Transverse colon (tissue), 4 donors: ENCODE measurements around the gene SP100. TPM values are rescaled to one million over a fixed set of nuclear protein-coding genes. Genes with fewer than 3 reads are reported as not detected.

ENCODE experiments used
- DNase-seq: peaks from one replicate; pipeline ENCODE4 v3.0.0-alpha.2; 2019
- H3K27ac ChIP-seq, 4 donors: fragments of 200-600 bp; sonication (generic); 2 replicates each; pipeline ENCODE4 v1.5.1; 2016 to 2018; ENCODE audit warnings: inconsistent platforms in 4 of 4
- H3K27me3 ChIP-seq: fragments of 200-600 bp; sonication (generic); 2 replicates; pipeline ENCODE4 v1.5.1; 2017; ENCODE audit warnings: inconsistent platforms
- H3K36me3 ChIP-seq, 4 donors: fragments of 200-600 bp; sonication (generic); 2 replicates each; pipeline ENCODE4 v1.5.1; 2017 to 2019; ENCODE audit warnings: inconsistent platforms in 4 of 4
- H3K4me1 ChIP-seq, 4 donors: fragments of 200-600 bp; sonication (generic); 2 replicates each; pipeline ENCODE4 v1.5.1; 2017 to 2020; ENCODE audit warnings: inconsistent platforms in 4 of 4
- H3K4me3 ChIP-seq, 4 donors: fragments of 200-600 bp; sonication (generic); 1 replicate in 1 of 4; 2 replicates in 3 of 4; pipeline versions ENCODE4 v1.5.1 to v1.6.1; 2017 to 2019; ENCODE audit warnings: inconsistent platforms in 4 of 4
- H3K9me3 ChIP-seq, 2 donors: fragments of 200-600 bp; sonication (generic); 2 replicates each; pipeline ENCODE4 v1.5.1; 2017 to 2019; ENCODE audit warnings: inconsistent platforms in 2 of 2
- EP300 ChIP-seq: sonication (generic); formaldehyde crosslinking; IDR thresholded peaks from one replicate; pipeline ENCODE4 v1.6.1; 2017; ENCODE audit warnings: antibody characterized with exemption, low read depth
- POLR2A ChIP-seq: fragments of 450-650 bp; IDR thresholded peaks from one replicate; pipeline ENCODE4 v1.6.1; 2016; ENCODE audit warnings: antibody characterized with exemption, mild to moderate bottlenecking, moderate library complexity
- POLR2AphosphoS5 ChIP-seq, 3 donors: sonication (generic); formaldehyde crosslinking; IDR thresholded peaks; one replicate each; pipeline ENCODE4 v1.6.1; 2016; ENCODE audit warnings: antibody characterized with exemption in 3 of 3
- WGBS, 2 donors: methylation state at CpG; one replicate each; pipeline ENCODE4 v1.1.5; 2018; ENCODE audit warnings: low coverage in 1 of 2; 5-methylcytosine and 5-hydroxymethylcytosine counted together
- in situ Hi-C, 4 donors: fragments of 200-750 bp; cut with MboI; loops; one replicate each; pipeline versions ENCODE4 v1.15.0 to v1.15.1; 2017; ENCODE audit warnings: low sequenced_read_pairs in 3 of 4, low pct_ligation_motif_present in 1 of 4, low pct_unique_long_range_greater_than_20kb in 1 of 4
- intact Hi-C: fragments of 100-400 bp; cut with DNase I; formaldehyde crosslinking; loops from one replicate; pipeline ENCODE4 v1.15.1; 2023; ENCODE audit warnings: low total_unique reads
- total RNA-seq, 4 donors: library from RNA; depleted of rRNA; stranded (reverse); fragments of >200 nt; gene quantifications; one replicate each; pipeline ENCODE4 v1.1.0, GENCODE V29; 2016
- TF ChIP-seq, protein P1 (sequence below), 5 experiments: fragments of 200-600 bp in 3 of 5; fragments of 450-650 bp in 2 of 5; sonication (generic) in 3 of 5; IDR thresholded peaks; 1 replicate in 2 of 5; 2 replicates in 3 of 5; pipeline ENCODE4 v1.5.1; 2016 to 2017; ENCODE audit warnings: antibody characterized with exemption in 5 of 5, inconsistent platforms in 3 of 5, mild to moderate bottlenecking in 2 of 5, moderate library complexity in 1 of 5

Gene SP100
- total RNA-seq, 4 donors from 2014 or later, result 44.6 to 252 (median 99.7) TPM

DNA sequence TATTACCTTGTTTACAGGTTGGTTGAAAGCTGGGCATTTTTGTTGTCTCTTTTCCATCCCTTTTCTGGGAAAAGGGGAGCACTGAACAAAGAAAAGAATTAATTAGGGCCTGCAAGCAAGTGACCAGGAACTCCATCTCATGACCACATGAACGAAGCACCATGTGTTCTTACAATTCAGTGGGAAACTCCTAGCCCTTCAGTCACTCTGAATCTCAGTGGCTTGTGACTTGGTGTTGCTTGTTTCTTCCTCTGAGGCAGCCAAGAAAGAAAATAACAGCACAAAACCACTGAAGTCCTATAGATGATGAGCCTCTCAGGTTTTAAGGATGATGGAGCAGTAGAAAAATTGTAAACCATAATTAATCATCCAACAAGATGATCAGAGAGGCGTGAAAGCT, 167.6 kb downstream of the SP100 start:
- intact Hi-C loops (no loop called here), in situ Hi-C loops (no loop called here)
- WGBS, 2 donors, result 80 to 88% methylated on average over 1 to 2 of the region's 2 CpGs
- Histone ChIP-seq H3K4me3 (no peak overlapping the region), H3K4me1 (no peaks in the 10 kb centered on the region), H3K27ac (no peak overlapping the region), H3K9me3 (no peaks in the 10 kb centered on the region), H3K27me3 (no peaks in the 10 kb centered on the region), H3K36me3 (no peaks in the 10 kb centered on the region)
- TF ChIP-seq POLR2AphosphoS5 (IDR thresholded peaks at IDR 0.05), result no peak
- no peak for DNase-seq

DNA sequence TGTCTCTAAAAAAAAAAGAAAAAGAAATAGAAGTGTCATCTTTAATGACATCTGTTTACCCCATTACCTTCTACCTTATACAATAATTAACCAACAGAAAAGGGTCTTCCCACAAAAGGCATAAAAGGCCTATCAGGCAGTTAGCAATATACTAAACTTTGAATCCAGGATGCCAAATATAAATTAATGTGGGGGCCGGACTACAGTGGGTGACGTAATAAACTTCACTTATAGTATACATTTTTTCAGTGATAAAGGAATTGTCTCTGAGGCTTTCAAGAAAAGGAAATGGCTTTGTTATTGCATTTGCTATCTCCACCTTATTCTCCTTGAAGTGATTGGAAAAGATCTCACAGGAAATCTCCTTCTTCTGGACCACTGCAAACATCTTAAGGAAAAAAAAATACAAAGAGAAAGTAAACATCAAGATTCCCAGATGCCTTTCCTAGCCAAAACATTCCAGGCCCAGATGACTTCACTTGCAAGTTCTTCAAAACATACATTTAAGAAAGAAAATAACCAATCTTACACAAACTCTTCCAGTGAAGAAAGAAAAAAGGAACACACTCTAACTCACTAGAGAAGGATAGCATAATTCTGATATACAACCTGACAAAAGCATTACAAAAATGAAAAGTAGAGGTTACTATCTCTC, 170.5 kb downstream of the SP100 start:
- no peak overlapping the region for H3K27ac ChIP-seq
- TF ChIP-seq, protein P1, sequence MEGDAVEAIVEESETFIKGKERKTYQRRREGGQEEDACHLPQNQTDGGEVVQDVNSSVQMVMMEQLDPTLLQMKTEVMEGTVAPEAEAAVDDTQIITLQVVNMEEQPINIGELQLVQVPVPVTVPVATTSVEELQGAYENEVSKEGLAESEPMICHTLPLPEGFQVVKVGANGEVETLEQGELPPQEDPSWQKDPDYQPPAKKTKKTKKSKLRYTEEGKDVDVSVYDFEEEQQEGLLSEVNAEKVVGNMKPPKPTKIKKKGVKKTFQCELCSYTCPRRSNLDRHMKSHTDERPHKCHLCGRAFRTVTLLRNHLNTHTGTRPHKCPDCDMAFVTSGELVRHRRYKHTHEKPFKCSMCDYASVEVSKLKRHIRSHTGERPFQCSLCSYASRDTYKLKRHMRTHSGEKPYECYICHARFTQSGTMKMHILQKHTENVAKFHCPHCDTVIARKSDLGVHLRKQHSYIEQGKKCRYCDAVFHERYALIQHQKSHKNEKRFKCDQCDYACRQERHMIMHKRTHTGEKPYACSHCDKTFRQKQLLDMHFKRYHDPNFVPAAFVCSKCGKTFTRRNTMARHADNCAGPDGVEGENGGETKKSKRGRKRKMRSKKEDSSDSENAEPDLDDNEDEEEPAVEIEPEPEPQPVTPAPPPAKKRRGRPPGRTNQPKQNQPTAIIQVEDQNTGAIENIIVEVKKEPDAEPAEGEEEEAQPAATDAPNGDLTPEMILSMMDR (IDR thresholded peaks at IDR 0.05), result no peak
- no peak for TF ChIP-seq POLR2A
- no peaks in the 10 kb centered on the region for H3K36me3 ChIP-seq
- WGBS, 2 donors, result 19 to 76% methylated on average over 2 of the region's 2 CpGs
- no peaks in the 10 kb centered on the region for H3K4me1 ChIP-seq
- DNase-seq, result no peak
- H3K4me3 ChIP-seq, result no peak overlapping the region
- intact Hi-C loops, result no loop called here
- H3K27me3 ChIP-seq, result no peaks in the 10 kb centered on the region
- in situ Hi-C loops, result no loop called here
- no peaks in the 10 kb centered on the region for H3K9me3 ChIP-seq

DNA sequence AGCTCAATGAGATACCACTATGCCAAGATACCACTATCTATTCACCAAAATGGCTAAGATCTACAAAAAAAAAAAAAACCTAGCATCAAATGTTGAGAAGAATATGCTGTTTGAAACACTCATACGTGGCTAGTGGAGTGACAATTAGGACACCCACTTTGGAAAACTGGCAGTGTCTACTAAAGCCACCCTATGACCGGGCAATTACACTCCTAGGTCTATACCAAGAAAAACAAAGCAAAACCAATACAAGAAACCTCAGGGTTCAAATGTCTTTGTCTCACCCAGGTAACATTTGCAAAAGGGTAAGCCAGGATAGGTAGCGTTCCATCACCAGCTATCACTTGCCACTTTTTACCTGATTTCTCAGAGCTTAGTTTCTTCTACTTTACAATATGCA, 173.0 kb downstream of the SP100 start:
- H3K9me3 ChIP-seq, result no peaks in the 10 kb centered on the region
- no peaks in the 10 kb centered on the region for H3K27me3 ChIP-seq
- DNase-seq, result no peak
- no peak overlapping the region for H3K4me3 ChIP-seq
- in situ Hi-C loops, result no loop called here
- H3K36me3 ChIP-seq, result no peaks in the 10 kb centered on the region
- H3K27ac ChIP-seq, result no peak overlapping the region
- H3K4me1 ChIP-seq, result no peaks in the 10 kb centered on the region
- WGBS, 2 donors, result 67 to 89% methylated on average over 3 of the region's 3 CpGs
- TF ChIP-seq POLR2AphosphoS5 (IDR thresholded peaks at IDR 0.05) (no peak), POLR2A (no peak)
- intact Hi-C loops, result no loop called here

DNA sequence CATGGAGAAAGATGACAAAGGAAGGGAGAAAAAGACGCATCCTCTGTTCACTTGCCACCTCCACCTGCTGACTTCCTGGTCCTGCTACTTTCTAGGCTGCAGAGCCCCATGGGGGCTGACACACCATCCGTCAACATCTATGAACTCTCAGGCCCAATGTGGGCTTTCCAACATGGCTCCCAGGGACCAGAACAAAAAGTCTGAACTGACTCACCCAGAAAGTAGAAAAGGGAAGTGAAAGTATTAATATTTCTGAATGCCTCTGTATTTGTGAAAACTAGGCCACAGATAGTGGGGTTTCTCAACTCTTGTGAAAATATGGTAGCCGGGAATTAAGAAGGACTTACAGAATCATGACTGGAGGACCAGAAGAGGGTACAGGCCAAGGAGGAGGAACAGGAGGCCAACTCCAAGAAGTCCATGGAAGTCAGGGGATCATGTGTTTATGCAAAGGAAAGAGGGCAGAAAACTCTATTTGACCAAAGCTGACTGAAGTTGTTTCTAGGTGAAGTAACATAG, 173.6 kb downstream of the SP100 start:
- no peaks in the 10 kb centered on the region for H3K4me1 ChIP-seq
- no peaks in the 10 kb centered on the region for H3K36me3 ChIP-seq
- H3K27ac ChIP-seq, result no peak overlapping the region
- peak; percentile 27 for DNase-seq
- intact Hi-C loops, result no loop called here
- H3K4me3 ChIP-seq, result no peak overlapping the region
- no peak for TF ChIP-seq EP300
- TF ChIP-seq POLR2A, result no peak
- TF ChIP-seq, protein P1 (IDR thresholded peaks at IDR 0.05), result no peak
- no peak for TF ChIP-seq POLR2AphosphoS5 (IDR thresholded peaks at IDR 0.05)
- WGBS, 2 donors, result 25 to 80% methylated on average over 1 to 3 of the region's 3 CpGs
- no peaks in the 10 kb centered on the region for H3K9me3 ChIP-seq
- in situ Hi-C loops, result no loop called here
- no peaks in the 10 kb centered on the region for H3K27me3 ChIP-seq

DNA sequence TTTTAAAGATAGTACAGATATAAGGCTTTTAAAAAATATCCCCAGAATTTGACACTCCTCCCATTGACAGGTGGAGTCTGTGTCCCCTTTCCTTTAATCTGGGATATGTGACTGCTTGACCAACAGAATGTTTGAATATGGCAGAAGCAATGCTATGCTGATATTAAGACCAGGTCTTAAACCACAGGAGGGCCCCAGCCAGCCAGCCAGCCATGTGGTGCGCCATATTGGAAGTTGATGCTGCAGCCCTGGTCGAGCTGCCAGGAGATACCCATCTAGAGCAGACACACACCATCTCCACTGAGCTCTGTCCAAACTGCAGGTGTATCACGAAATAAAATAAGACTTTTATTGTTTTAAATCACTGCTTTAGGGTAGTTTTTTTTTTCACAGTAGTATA, 174.3 kb downstream of the SP100 start:
- no peaks in the 10 kb centered on the region for H3K9me3 ChIP-seq
- DNase-seq, result no peak
- no peaks in the 10 kb centered on the region for H3K4me1 ChIP-seq
- no peak overlapping the region for H3K4me3 ChIP-seq
- no peak overlapping the region for H3K27ac ChIP-seq
- TF ChIP-seq POLR2A (no peak), POLR2AphosphoS5 (IDR thresholded peaks at IDR 0.05) (no peak), EP300 (no peak)
- TF ChIP-seq, protein P1 (IDR thresholded peaks at IDR 0.05), result no peak
- 73 to 75% methylated on average over 2 to 3 of the region's 3 CpGs for WGBS, 2 donors
- no peaks in the 10 kb centered on the region for H3K36me3 ChIP-seq
- in situ Hi-C loops, result no loop called here
- intact Hi-C loops, result no loop called here
- H3K27me3 ChIP-seq, result no peaks in the 10 kb centered on the region
